GM19238 (cell line): ENCODE data around the gene HACD2.

Experiments used
- DNase-seq: peaks from one replicate; pipeline ENCODE4 v3.0.0; 2011; ENCODE audit warnings: low spot score; ENCODE audit not compliant: insufficient read length

Gene HACD2

GRCh38 chr3:123448536-123449101 is 136.2 kb downstream of the HACD2 start, which contains the start of gene ADCY5:
Gene ADCY5, minus strand, starts transcription at chr3:123449090. Its CDS starts 545 bp downstream, at chr3:123448545.
- DNase-seq, result peak; percentile 22

- DNase-seq, result peak; percentile 43
Observed at GRCh38 chr3:123447749-123448517, 136.9 kb downstream of the HACD2 start.

GRCh38 chr3:123447416-123447748 is 137.5 kb downstream of the HACD2 start:
- DNase-seq, result no peak

GRCh38 chr3:123446610-123447109 is 138.2 kb downstream of the HACD2 start:
- DNase-seq, result no peak

- DNase-seq, result no peak
Observed at GRCh38 chr3:123446210-123446609, 138.6 kb downstream of the HACD2 start.

- DNase-seq, result no peak
Observed at GRCh38 chr3:123445702-123446101, 139.2 kb downstream of the HACD2 start.

GRCh38 chr3:123444744-123445143 is 140.1 kb downstream of the HACD2 start:
- DNase-seq, result no peak

- no peak for DNase-seq
Observed at GRCh38 chr3:123444023-123444422, 140.8 kb downstream of the HACD2 start.

- no peak for DNase-seq
Observed at GRCh38 chr3:123442908-123443307, 141.9 kb downstream of the HACD2 start.

GRCh38 chr3:123442125-123442524 is 142.7 kb downstream of the HACD2 start:
- DNase-seq, result no peak
